ENCODE results near the gene DDA1.
"Not testable (repeated sequence)": the region's sequence is repeated elsewhere in the genome, so short reads cannot be mapped to it uniquely, and the experiment has no call there.

DDA1 gene

GRCh38 chr19:17347877-17348276 lies 38.5 kb downstream of the DDA1 start:
- no peak for DNase-seq

GRCh38 chr19:17348700-17349099 lies 39.3 kb downstream of the DDA1 start:
- peak; percentile 80 for DNase-seq

- no peak for DNase-seq
Measured at GRCh38 chr19:17351815-17352435, 42.6 kb downstream of the DDA1 start.

- DNase-seq = no peak
Measured at GRCh38 chr19:17352608-17353280, 43.4 kb downstream of the DDA1 start.

GRCh38 chr19:17353386-17353785 lies 44.0 kb downstream of the DDA1 start:
- DNase-seq = no peak

- no peak for DNase-seq
Measured at GRCh38 chr19:17357078-17357666, 47.8 kb downstream of the DDA1 start.

- no peak for DNase-seq
Measured at GRCh38 chr19:17357724-17358123, 48.4 kb downstream of the DDA1 start.

- DNase-seq = peak; percentile 55
Measured at GRCh38 chr19:17358395-17358794, 49.0 kb downstream of the DDA1 start.

- no peak for DNase-seq
Measured at GRCh38 chr19:17359905-17360800, 50.8 kb downstream of the DDA1 start.

- not testable (repeated sequence) for DNase-seq
Measured at GRCh38 chr19:17363852-17364605, 54.7 kb downstream of the DDA1 start.

GRCh38 chr19:17365361-17365760 lies 56.0 kb downstream of the DDA1 start:
- DNase-seq = no peak

- peak; percentile 27 for DNase-seq
Measured at GRCh38 chr19:17370026-17370587, 60.7 kb downstream of the DDA1 start.
